ENCODE measurements around the gene USHBP1.

The USHBP1 gene

DNA sequence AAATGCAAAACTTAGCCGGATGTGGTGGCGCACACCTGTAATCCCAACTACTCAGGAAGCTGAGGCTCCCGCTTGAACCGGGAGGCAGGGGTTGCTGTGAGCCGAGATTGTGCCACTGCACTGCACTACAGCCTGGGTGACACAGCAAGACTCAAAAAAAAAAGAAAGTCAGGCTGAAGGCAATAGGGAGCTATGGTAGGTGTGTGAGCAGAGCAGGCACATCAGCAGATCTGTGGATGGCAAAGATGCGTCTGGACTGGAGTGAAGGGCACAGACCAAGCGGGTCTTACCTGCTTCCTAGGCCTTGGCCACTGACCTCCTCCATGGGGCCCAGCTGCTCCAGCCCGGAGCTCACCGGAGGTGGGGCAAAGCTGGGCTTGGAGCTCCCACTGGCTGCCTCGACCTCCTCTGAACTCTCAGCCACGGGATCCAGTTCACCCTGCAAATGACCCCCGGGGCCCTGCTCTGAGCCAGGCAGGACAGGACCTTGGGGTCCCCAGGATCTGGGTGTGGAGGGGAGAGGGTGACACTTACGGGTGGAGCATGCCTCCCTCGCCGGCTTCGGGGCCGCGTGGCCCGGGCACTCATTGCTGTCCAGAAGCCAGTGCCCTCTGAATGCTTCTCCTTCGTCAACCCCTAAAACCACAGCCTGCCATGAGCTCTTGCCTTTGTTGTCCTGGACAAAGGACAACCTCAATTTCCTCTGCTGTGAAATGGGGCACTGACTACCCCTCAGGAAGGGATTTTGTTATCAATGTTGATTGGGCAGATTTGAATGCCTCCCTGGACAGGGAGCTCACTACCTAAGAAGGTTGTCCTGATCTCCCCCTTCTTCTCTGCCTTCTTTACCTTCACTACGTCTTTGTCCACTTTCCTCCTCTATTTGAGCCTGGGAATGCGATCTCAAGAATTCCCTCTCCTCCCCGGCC, 569 bp downstream of the USHBP1 start:
- no peak for DNase-seq

GRCh38 chr19:17262557-17262956, 2.0 kb downstream of the USHBP1 start:
- no peak for DNase-seq

DNA sequence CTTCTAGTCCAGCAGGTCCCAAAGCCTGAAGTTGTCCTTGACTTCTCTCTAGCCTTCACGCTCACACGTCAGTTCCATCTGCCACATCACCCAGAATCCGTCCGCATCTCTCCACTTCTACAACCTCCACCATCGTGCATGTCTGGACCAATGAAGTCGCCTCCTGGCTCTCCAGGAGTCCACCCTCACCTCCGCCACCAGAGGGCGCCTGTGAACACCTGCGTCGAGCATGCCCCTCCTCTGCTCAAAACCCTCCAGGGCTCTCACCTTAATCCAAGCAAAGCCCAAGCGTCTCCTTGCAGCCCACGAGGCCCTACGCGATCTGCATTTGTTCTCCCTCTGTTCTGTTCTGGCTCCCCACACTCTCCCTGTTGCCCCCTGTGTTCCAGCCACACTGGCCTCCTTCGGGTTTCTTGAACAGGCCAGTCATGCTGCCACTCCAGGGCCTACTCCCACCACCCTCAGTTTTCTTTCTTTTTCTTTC, 3.7 kb downstream of the USHBP1 start:
- peak in 30 of 58 donors; percentile 3 to 60 (median 21) for DNase-seq

DNA sequence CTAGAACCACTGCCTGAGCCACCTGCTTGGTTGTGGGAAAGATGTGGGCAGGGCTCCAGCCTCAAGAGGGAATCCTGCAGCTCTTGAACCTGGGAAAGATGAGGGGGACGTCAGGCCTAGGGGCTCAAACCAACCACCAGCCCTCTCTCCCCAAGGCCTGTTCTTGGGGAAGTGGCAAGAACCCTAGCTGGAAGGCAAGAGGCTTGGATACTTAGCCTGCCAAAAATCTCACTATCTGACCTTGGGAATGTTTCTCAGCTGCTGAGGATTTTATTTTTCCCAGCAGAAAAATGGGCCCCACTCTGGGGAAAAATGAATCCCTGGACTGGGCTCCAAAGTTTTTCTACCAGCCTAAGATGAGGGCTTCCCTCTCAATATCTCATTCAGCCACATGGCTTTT, 4.6 kb downstream of the USHBP1 start:
- DNase-seq, result no peak

- DNase-seq, result no peak
Observed at GRCh38 chr19:17259118-17259780, 5.3 kb downstream of the USHBP1 start.

DNA sequence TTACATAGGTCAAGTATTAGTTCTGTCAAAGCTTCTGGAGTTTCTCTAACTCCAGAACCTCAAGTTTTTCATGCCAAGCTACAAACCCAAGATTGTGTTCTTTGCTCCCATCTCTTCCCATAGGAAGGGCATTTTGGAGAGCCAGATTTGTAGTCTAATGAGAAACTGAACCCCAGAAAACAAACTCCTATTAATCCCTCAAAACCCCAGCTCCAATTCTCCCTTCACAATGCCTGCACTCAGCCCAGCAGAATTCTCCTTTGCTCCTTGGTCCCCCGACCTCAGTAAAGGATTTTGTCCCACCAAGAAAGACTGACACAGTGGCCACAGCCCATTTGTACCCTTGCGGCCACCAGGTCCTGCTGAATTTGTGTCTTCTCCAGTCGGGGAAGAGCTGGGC, 8.4 kb downstream of the USHBP1 start:
- DNase-seq, result no peak

DNA sequence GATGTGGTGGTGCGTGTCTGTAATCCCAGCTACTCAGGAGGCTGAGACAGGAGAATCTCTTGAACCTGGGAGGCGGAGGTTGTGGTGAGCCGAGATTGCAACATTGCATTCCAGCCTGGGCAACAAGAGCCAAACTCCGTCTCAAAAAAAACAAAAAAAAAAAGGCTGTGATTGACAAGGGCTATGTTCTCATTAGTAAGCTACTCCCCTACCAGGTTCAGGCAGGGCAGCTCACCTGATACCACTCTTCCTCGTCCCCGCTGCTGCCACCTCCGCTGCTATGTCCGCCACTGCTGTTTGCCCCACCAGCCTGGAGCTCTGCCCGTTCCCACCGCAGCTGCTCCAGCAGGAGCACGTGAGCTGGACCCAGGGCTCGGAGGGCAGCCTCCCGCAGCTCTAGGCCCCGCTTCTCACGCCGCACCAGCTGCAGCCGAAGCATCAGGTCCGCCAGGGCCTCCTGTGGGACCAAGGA, 9.4 kb downstream of the USHBP1 start:
- no peak for DNase-seq

DNA sequence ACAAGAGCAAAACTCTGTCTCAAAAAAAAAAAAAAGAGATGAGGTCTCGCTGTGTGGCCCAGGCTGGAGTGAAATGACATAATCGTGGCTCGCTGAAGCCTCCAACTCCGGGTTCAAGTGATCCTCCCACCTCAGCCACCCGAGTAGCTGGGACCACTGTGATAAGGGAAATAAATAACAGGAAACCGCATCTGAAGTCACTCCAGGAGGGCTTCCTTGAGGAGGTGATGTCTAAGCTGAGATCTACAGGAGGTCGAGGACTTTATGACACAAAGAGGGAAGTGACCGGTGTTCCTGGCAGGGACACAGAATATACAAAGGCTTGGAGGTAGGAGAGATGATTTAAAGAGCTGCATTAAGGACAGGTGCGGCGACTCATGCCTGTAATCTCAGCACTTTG, 9.9 kb downstream of the USHBP1 start:
- no peak for DNase-seq

DNA sequence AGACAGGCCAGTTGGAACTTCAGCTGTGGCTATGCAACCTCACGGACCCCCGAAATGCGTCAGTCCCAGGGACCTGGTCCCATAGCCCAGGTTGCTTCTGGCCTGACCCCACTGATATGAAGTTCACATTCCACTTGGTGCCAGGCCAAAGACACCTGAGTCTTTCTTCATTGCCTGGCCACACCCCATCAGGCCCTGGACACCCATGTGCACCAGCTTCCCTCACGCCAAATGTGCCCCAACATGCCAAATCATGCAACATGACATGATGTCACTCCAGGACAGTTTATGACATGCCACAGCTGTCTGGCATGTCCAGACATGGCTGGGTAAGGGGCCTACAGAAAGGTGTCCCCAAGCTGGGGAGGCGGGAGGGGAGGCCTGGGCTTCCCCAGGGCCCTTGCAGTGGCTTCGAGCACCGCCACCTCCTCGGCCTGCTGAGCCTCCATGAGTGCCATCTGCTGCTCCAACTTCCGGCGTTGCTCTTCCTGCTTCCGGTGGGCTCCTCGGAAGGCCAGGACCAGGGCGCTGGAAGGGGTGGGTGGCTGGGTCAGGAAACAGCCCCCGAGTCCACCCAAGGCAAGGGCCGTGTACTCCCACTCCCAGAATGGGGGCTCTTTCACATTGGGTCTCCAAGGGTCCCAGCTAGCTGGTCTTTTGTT, 14.5 kb downstream of the USHBP1 start:
- DNase-seq, result no peak

GRCh38 chr19:17248011-17248776, 16.4 kb downstream of the USHBP1 start:
- no peak for DNase-seq

- peak in 10 of 58 donors; percentile 15 to 49 (median 35) for DNase-seq
Observed at GRCh38 chr19:17246681-17247425, 17.7 kb downstream of the USHBP1 start.

- DNase-seq, result peak in 1 of 58 donors; percentile 60
Observed at GRCh38 chr19:17245535-17245984, 19.0 kb downstream of the USHBP1 start, which contains the start of gene NR2F6. NR2F6 (minus strand) TSS chr19:17245919; CDS start chr19:17245220, 699 bp downstream.

DNA sequence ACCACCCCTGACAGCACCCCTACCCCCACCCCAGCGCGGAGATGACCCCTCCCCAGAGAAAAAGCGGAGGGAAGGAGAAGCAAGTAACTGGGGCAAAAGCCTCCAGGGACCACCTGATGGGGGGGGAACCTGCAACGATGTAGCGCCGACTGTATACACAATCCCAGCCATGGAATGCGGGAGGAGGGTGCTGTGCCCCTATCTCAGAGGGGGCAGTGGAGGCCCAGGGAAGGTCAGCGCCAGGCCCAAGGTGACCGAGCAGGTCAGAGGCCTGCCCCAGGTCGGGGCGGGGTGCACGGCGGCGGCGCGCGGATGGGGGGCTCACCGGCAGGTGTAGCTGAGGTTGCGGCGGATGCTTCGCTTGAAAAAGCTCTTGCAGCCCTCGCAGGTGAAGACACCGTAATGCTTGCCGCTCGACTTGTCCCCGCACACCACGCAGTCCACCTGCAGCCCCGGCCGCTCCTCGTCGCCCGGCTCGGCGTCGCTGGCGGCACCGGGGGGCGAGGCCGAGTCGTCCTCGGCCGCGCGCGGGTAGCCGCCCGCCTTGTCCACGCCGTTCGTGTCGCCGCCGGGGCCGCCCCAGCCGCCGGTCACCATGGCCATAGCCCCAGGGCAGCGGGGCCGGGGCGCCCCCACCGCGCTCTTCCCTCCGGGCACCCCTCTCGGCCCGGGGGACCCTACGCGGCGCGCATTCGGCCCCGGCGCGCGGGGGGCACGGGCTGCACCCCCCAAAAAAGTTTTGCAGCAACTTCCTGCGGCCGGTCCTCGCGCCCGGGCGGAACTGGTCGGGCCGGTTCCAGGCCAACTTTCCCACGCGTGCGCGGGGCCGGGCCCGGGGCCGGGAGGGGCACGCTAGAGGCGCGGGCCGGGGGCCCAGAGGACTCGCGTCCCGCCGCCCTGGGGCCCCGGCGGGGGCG, 19.7 kb downstream of the USHBP1 start:
- peak in 3 of 58 donors; percentile 4 to 28 (median 22) for DNase-seq

DNA sequence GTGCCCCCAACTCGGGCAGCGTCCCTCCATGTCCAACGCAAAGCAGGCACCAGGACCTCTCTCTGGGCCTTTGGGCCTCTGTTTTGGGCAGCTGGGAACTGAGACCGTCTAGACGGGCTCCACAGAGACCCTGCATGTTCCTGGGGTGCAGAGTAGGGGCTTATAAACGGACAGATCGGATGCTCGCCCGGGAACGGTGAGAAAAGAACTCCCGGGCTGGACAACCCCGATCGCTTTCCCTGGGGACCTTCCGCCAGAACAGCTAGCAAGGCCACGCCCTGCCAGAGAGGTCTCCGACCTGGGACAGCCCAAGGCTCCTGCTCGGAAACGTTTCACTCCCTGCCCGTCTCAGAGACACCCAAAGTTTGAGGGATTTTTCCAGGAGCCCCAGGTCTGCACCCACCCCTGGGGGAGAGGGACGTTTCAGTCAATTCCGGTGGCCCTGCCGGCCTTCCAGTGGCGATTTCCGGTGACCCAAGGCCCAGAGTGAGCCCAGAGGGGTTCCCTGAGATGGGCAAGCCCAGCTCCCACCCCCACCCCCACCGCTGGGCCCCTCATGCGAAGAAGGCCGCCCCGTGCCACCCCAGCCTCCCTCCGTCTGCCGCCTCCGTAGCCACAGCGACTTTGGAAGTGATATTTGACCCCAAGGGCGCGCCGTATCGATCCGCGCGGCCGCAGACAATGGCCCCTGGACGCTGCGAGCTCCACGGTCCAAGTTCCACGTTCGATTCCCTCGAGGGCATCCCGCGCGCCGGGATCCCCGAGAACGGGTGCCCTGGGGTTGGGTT, 20.5 kb downstream of the USHBP1 start:
- DNase-seq, result peak in 3 of 58 donors; percentile 8 to 18 (median 11)

- DNase-seq, result peak in 1 of 58 donors; percentile 11
Observed at GRCh38 chr19:17243211-17243829, 21.2 kb downstream of the USHBP1 start.

- DNase-seq, result no peak
Observed at GRCh38 chr19:17242431-17243208, 21.9 kb downstream of the USHBP1 start.
